HG03025 (cell line): ENCODE data around the gene TOX4.
A peak's percentile ranks its signal among the peaks of the same experiment; 100 is the strongest.
"Not testable (repeated sequence)": the region's sequence is repeated elsewhere in the genome, so short reads cannot be mapped to it uniquely, and the experiment has no call there.

ENCODE experiments used
- ATAC-seq: cut with Tn5 transposase; IDR thresholded peaks from one replicate; pipeline ENCODE4 v1.9.1; 2021; ENCODE audit warnings: mild to moderate bottlenecking, moderate library complexity; ENCODE audit not compliant: unreplicated experiment, low FRiP score

The TOX4 gene

GRCh38 chr14:21476925-21477681 lies at the start of gene TOX4, which contains the start of gene RAB2B:
TSS of gene TOX4 (plus strand) at chr14:21477195. CDS start at chr14:21477279, 84 bp downstream.
TSS of gene RAB2B (minus strand) at chr14:21476959. CDS start at chr14:21476872, 87 bp downstream.
- peak; percentile 99 for ATAC-seq

- no peak for ATAC-seq
Observed at GRCh38 chr14:21428930-21429329, 48.1 kb upstream of the TOX4 start.

GRCh38 chr14:21431126-21431525 lies 45.9 kb upstream of the TOX4 start:
- no peak for ATAC-seq

- no peak for ATAC-seq
Observed at GRCh38 chr14:21436567-21437062, 40.4 kb upstream of the TOX4 start.

GRCh38 chr14:21437063-21437901 lies 39.7 kb upstream of the TOX4 start:
- peak; percentile 94 for ATAC-seq

GRCh38 chr14:21440859-21441258 lies 36.1 kb upstream of the TOX4 start:
- ATAC-seq = no peak

- not testable (repeated sequence) for ATAC-seq
Observed at GRCh38 chr14:21442657-21443056, 34.3 kb upstream of the TOX4 start.

- ATAC-seq = no peak
Observed at GRCh38 chr14:21449899-21450216, 27.1 kb upstream of the TOX4 start.

- no peak for ATAC-seq
Observed at GRCh38 chr14:21454843-21455544, 22.0 kb upstream of the TOX4 start.

- peak; percentile 21 for ATAC-seq
Observed at GRCh38 chr14:21455592-21455911, 21.4 kb upstream of the TOX4 start.

- ATAC-seq = peak; percentile 95
Observed at GRCh38 chr14:21455912-21456667, 20.9 kb upstream of the TOX4 start, which contains the start of gene CHD8. TSS of gene CHD8 (minus strand) at chr14:21456123. CDS start at chr14:21431643, 24,480 bp downstream.

- no peak for ATAC-seq
Observed at GRCh38 chr14:21467616-21468015, 9.4 kb upstream of the TOX4 start.

GRCh38 chr14:21475767-21476522 lies 1.1 kb upstream of the TOX4 start:
- no peak for ATAC-seq

- no peak for ATAC-seq
Observed at GRCh38 chr14:21476523-21476924, 471 bp upstream of the TOX4 start.

- ATAC-seq = no peak
Observed at GRCh38 chr14:21486640-21487087, 9.7 kb downstream of the TOX4 start.

GRCh38 chr14:21494902-21495762 lies 18.1 kb downstream of the TOX4 start:
- no peak for ATAC-seq

- ATAC-seq = no peak
Observed at GRCh38 chr14:21496453-21496852, 19.5 kb downstream of the TOX4 start.
